ENCODE measurements around the gene ASTN2. TPM values are rescaled to one million over a fixed set of nuclear protein-coding genes. Genes with fewer than 3 reads are reported as not detected.
"Not testable (repeated sequence)": the region's sequence is repeated elsewhere in the genome, so short reads cannot be mapped to it uniquely, and the experiment has no call there.

The ASTN2 gene
- total and polyA plus RNA-seq, 7 donors: 0.60 to 7.5 (median 2.2) TPM

- Histone ChIP-seq H3K9me3 (no peaks in the 10 kb centered on the region), H3K36me3 (no peaks in the 10 kb centered on the region), H3K27me3 (no peaks in the 10 kb centered on the region), H3K27ac (no peak overlapping the region), H3K4me3 (no peak overlapping the region), H3K4me1 (peaks cover 0 to 55% (median 49%) of the 10 kb centered on the region in 4 donors)
- intact Hi-C loops (cut with DNase I): no loop called here
- DNase-seq: no peak
- no peak for TF ChIP-seq EP300 (IDR thresholded peaks at IDR 0.05)
- no peak for TF ChIP-seq POLR2AphosphoS5 (IDR thresholded peaks at IDR 0.05)
- no peak for TF ChIP-seq CTCF (IDR thresholded peaks at IDR 0.05)
- TF ChIP-seq POLR2A (IDR thresholded peaks at IDR 0.05): no peak
- 88 to 89% methylated on average over 3 of the region's 3 CpGs for WGBS, 2 donors
Observed at GRCh38 chr9:116691607-116692006, 723.2 kb downstream of the ASTN2 start.

GRCh38 chr9:116690805-116691204 is 724.1 kb downstream of the ASTN2 start:
- H3K4me1 ChIP-seq: peaks cover 0 to 60% (median 54%) of the 10 kb centered on the region in 4 donors

GRCh38 chr9:116689486-116690032 is 725.3 kb downstream of the ASTN2 start:
- H3K36me3 ChIP-seq: no peaks in the 10 kb centered on the region
- TF ChIP-seq POLR2A (IDR thresholded peaks at IDR 0.05) (no peak), EP300 (IDR thresholded peaks at IDR 0.05) (no peak), POLR2AphosphoS5 (IDR thresholded peaks at IDR 0.05) (no peak), CTCF (IDR thresholded peaks at IDR 0.05) (no peak)
- H3K27ac ChIP-seq: no peak overlapping the region
- no peak overlapping the region for H3K4me3 ChIP-seq
- no peak for DNase-seq
- WGBS, 2 donors: 74 to 85% methylated on average over 3 of the region's 3 CpGs
- H3K9me3 ChIP-seq: no peaks in the 10 kb centered on the region
- no peaks in the 10 kb centered on the region for H3K27me3 ChIP-seq
- peaks cover 0 to 60% (median 51%) of the 10 kb centered on the region in 4 donors for H3K4me1 ChIP-seq
- intact Hi-C loops (cut with DNase I): no loop called here

More at GRCh38 chr9:116690805-116691204, 724.1 kb downstream of the ASTN2 start:
- H3K9me3 ChIP-seq; H3K27ac ChIP-seq; H3K4me3 ChIP-seq; DNase-seq; H3K36me3 ChIP-seq; H3K27me3 ChIP-seq; intact Hi-C loops (cut with DNase I): not testable (repeated sequence)

- H3K4me3 ChIP-seq: no peak overlapping the region
- H3K4me1 ChIP-seq: peaks cover 0 to 57% (median 47%) of the 10 kb centered on the region in 4 donors
- intact Hi-C loops (cut with DNase I): no loop called here
- H3K36me3 ChIP-seq: no peaks in the 10 kb centered on the region
- whole genome bisulfite sequencing, 2 donors: 32 to 70% methylated on average over 3 of the region's 3 CpGs
- no peaks in the 10 kb centered on the region for H3K9me3 ChIP-seq
- H3K27me3 ChIP-seq: no peaks in the 10 kb centered on the region
- no peak overlapping the region for H3K27ac ChIP-seq
- TF ChIP-seq POLR2A (IDR thresholded peaks at IDR 0.05): no peak
- no peak for TF ChIP-seq CTCF (IDR thresholded peaks at IDR 0.05)
- no peak for TF ChIP-seq POLR2AphosphoS5 (IDR thresholded peaks at IDR 0.05)
- TF ChIP-seq EP300 (IDR thresholded peaks at IDR 0.05): no peak
- no peak for DNase-seq
Observed at GRCh38 chr9:116688806-116689485, 725.9 kb downstream of the ASTN2 start.

GRCh38 chr9:116687754-116688135 is 727.1 kb downstream of the ASTN2 start:
- peak overlapping the region in 3 of 4 donors; percentile 85 to 86 (median 86) for H3K27ac ChIP-seq
- H3K4me1 ChIP-seq: peaks cover 0 to 45% (median 35%) of the 10 kb centered on the region in 4 donors
- DNase-seq: no peak
- TF ChIP-seq CTCF (IDR thresholded peaks at IDR 0.05): no peak
- no peak for TF ChIP-seq POLR2AphosphoS5 (IDR thresholded peaks at IDR 0.05)
- no peak for TF ChIP-seq POLR2A (IDR thresholded peaks at IDR 0.05)
- TF ChIP-seq EP300 (IDR thresholded peaks at IDR 0.05): no peak
- H3K9me3 ChIP-seq: no peaks in the 10 kb centered on the region
- WGBS, 2 donors: 5 to 21% methylated on average over 7 of the region's 7 CpGs
- peak overlapping the region; percentile 72 to 91 (median 85) for H3K4me3 ChIP-seq
- H3K36me3 ChIP-seq: no peaks in the 10 kb centered on the region
- intact Hi-C loops (cut with DNase I): no loop called here
- H3K27me3 ChIP-seq: no peaks in the 10 kb centered on the region

Data from sigmoid colon (tissue), 7 donors.